GM19240 (cell line): ENCODE data around the gene TAF11L11.
"Not testable (repeated sequence)": the region's sequence is repeated elsewhere in the genome, so short reads cannot be mapped to it uniquely, and the experiment has no call there.

Experiments used
- DNase-seq: peaks from one replicate; pipeline ENCODE4 v3.0.0; 2011; ENCODE audit warnings: low spot score; ENCODE audit not compliant: insufficient read length

The TAF11L11 gene

GRCh38 chr5:17603880-17604279 lies at the start of gene TAF11L11:
TSS of gene TAF11L11 (plus strand) at chr5:17604183.
- DNase-seq: not testable (repeated sequence)

- DNase-seq: not testable (repeated sequence)
Observed at GRCh38 chr5:17585658-17586057, 18.3 kb upstream of the TAF11L11 start, which contains the start of gene TAF11L7. TSS of gene TAF11L7 (minus strand) at chr5:17585758.

- not testable (repeated sequence) for DNase-seq
Observed at GRCh38 chr5:17590860-17591259, 13.1 kb upstream of the TAF11L11 start, which contains the start of gene TAF11L8. TSS of gene TAF11L8 (minus strand) at chr5:17590960.

GRCh38 chr5:17594255-17594654 lies 9.7 kb upstream of the TAF11L11 start, which contains the start of gene TAF11L9:
TSS of gene TAF11L9 (minus strand) at chr5:17594394.
- DNase-seq: not testable (repeated sequence)

GRCh38 chr5:17597728-17598127 lies 6.3 kb upstream of the TAF11L11 start, which contains the start of gene TAF11L10:
TSS of gene TAF11L10 (minus strand) at chr5:17597828.
- DNase-seq: not testable (repeated sequence)

GRCh38 chr5:17604951-17605350 lies 968 bp downstream of the TAF11L11 start:
- DNase-seq: no peak

GRCh38 chr5:17607461-17607860 lies 3.5 kb downstream of the TAF11L11 start:
- DNase-seq: not testable (repeated sequence)

- not testable (repeated sequence) for DNase-seq
Observed at GRCh38 chr5:17610092-17610491, 6.1 kb downstream of the TAF11L11 start, which contains the start of gene TAF11L12. TSS of gene TAF11L12 (plus strand) at chr5:17610392.

- DNase-seq: no peak
Observed at GRCh38 chr5:17614872-17615605, 11.1 kb downstream of the TAF11L11 start.

- no peak for DNase-seq
Observed at GRCh38 chr5:17619354-17619753, 15.4 kb downstream of the TAF11L11 start.

- DNase-seq: no peak
Observed at GRCh38 chr5:17620627-17621026, 16.6 kb downstream of the TAF11L11 start.

GRCh38 chr5:17625686-17626085 lies 21.7 kb downstream of the TAF11L11 start:
- no peak for DNase-seq

- DNase-seq: not testable (repeated sequence)
Observed at GRCh38 chr5:17631788-17632187, 27.8 kb downstream of the TAF11L11 start, which contains the start of gene TAF11L13. TSS of gene TAF11L13 (plus strand) at chr5:17632088.

GRCh38 chr5:17634160-17634559 lies 30.2 kb downstream of the TAF11L11 start, which contains the start of gene TAF11L14:
TSS of gene TAF11L14 (plus strand) at chr5:17634460.
- no peak for DNase-seq

GRCh38 chr5:17649232-17649631 lies 45.2 kb downstream of the TAF11L11 start:
- DNase-seq: not testable (repeated sequence)

GRCh38 chr5:17655201-17655759 lies 51.3 kb downstream of the TAF11L11 start:
- not testable (repeated sequence) for DNase-seq
